HG03280 (cell line): Measurements from ENCODE around the gene GPR12.

Experiments
- ATAC-seq: cut with Tn5 transposase; IDR thresholded peaks from one replicate; pipeline ENCODE4 v1.9.1; 2021; ENCODE audit warnings: mild to moderate bottlenecking, moderate library complexity; ENCODE audit not compliant: unreplicated experiment

GPR12 gene

DNA sequence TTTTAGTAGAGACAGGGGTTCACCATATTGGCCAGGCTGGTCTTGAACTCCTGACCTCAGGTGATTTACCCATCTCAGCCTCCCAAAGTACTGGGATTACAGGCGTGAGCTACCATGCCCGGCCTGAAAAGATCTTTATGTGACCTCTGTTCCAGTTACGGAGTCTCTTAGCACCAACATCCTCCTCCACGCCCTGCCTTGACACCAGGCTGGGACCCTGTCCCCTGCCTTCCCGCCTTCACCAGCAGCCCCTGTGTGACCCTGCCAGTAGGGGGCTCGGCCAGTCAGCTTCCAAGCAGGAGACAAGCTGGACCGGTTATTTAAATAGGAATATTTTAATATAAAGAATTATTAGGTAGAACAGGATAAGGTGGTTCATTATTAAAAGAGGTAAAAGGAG lies 54.2 kb downstream of the GPR12 start:
- no peak for ATAC-seq

DNA sequence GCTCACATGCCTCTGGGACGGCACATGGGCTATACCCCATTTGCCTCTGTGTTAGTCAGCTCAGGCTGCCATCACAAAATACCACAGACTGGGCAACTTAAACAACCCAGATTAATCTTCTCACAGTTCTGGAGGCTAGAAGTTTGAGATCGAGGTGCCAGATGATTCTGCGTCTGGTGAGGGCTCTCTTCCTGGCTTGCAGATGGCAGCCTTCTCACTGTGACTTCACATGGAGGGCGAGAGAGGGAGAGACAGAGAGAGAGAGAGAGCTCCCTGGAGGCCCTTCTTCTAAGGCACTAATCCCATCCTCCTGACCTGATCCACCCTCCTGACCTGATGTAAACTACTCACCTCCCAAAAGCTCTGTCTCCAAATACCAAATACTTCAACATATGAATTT lies 55.0 kb downstream of the GPR12 start:
- ATAC-seq: no peak
